ENCODE measurements around the gene SH3RF2.

GRCh38 chr5:145965804-145966203, 29.4 kb downstream of the SH3RF2 start:
- TF ChIP-seq CTCF (conservative IDR thresholded peaks at IDR 0.05 in 1 of 2, IDR thresholded peaks at IDR 0.05 in 1 of 2; ENCODE audit: extremely low read depth in 1 of 2, insufficient read depth in 1 of 2, low read depth in 1 of 2, low read length in 2 of 2) (no peak), EZH2 (IDR thresholded peaks at IDR 0.05; ENCODE audit: borderline replicate concordance, low read length) (no peak)
